T-helper 2 cell treated with Interferon-gamma antibody and Interleukin-4, amounts not matched to agents 5 μg/mL and 100 μg/mL, for 36 hours (primary cell): ENCODE data around the gene PPP6R2.

ENCODE experiments used
- DNase-seq: peaks from one replicate; pipeline ENCODE4 v3.0.0; 2021; ENCODE audit warnings: low spot score
- H3K27ac Mint-ChIP-seq: one replicate; pipeline ENCODE4 v1.8.0; 2021; ENCODE audit warnings: mild to moderate bottlenecking, mixed read lengths
- H3K27me3 Mint-ChIP-seq: one replicate; pipeline ENCODE4 v1.8.0; 2021; ENCODE audit warnings: low read depth, mixed read lengths
- H3K36me3 Mint-ChIP-seq: one replicate; pipeline ENCODE4 v1.8.0; 2021; ENCODE audit warnings: low read depth, mixed read lengths
- H3K4me1 Mint-ChIP-seq: one replicate; pipeline ENCODE4 v1.8.0; 2021; ENCODE audit warnings: low read depth, mixed read lengths
- H3K4me3 Mint-ChIP-seq: one replicate; pipeline ENCODE4 v1.8.0; 2022; ENCODE audit warnings: mild to moderate bottlenecking, moderate library complexity, mixed read lengths
- H3K9me3 Mint-ChIP-seq: one replicate; pipeline ENCODE4 v1.8.0; 2021; ENCODE audit warnings: mixed read lengths

The PPP6R2 gene, protein sequence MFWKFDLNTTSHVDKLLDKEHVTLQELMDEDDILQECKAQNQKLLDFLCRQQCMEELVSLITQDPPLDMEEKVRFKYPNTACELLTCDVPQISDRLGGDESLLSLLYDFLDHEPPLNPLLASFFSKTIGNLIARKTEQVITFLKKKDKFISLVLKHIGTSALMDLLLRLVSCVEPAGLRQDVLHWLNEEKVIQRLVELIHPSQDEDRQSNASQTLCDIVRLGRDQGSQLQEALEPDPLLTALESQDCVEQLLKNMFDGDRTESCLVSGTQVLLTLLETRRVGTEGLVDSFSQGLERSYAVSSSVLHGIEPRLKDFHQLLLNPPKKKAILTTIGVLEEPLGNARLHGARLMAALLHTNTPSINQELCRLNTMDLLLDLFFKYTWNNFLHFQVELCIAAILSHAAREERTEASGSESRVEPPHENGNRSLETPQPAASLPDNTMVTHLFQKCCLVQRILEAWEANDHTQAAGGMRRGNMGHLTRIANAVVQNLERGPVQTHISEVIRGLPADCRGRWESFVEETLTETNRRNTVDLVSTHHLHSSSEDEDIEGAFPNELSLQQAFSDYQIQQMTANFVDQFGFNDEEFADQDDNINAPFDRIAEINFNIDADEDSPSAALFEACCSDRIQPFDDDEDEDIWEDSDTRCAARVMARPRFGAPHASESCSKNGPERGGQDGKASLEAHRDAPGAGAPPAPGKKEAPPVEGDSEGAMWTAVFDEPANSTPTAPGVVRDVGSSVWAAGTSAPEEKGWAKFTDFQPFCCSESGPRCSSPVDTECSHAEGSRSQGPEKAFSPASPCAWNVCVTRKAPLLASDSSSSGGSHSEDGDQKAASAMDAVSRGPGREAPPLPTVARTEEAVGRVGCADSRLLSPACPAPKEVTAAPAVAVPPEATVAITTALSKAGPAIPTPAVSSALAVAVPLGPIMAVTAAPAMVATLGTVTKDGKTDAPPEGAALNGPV

DNA sequence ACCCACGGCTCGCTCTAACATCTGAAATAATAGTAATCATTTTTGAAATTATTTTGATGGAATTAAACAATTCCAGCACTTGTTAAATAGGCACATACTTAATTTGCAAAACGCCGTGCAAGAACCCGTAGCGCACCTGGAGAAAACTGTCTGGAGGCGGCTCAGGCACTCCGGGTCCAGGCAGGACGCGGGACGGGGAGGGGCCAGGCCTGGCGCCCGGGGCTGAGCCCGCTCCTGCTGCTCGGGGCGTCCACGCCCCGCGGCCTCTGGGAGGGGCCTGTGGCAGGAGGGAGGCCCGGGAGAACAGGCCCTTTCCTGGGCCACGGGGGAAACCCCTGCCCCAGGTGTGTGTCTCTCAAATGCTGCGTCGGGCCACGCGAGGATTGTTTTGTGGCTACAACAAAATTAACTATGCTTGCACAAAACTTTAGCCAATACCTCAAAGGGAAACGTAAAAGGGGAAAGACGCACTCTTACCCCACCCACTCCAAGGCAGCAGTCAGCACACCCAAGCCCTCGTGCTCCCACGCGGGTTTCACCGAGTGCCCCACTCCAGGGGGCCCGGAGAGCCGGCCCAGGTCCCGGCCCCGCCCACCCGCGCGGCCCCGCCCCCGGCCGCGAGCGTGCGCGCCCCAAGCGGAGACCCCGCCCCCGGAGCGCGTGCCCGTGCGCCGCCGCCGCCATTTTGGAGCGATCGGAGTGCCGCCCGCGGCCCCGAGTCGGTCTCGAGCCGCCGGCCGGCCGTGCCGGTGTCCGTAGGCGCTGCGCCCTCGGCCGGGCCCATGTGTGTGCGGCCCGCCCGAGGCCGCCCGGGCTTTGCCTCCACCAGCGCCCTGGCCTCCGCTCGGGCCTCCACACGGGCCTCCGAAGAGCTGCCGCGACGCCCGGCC, at the start of gene PPP6R2:
TSS of gene PPP6R2 (plus strand) at position 677 of the 890 bp plus-strand sequence. CDS start 50,582 bp downstream, outside the sequence.
- Mint-ChIP-seq H3K9me3 (no peaks in the 10 kb centered on the region), H3K4me3 (peak within 1 kb of the TSS; percentile 83), H3K27ac (peak within 1 kb of the TSS; percentile 87), H3K4me1 (peaks cover 7% of the 10 kb centered on the region), H3K27me3 (no peaks in the 10 kb centered on the region), H3K36me3 (no peaks in the 10 kb centered on the region)
- DNase-seq: peak; percentile 88

DNA sequence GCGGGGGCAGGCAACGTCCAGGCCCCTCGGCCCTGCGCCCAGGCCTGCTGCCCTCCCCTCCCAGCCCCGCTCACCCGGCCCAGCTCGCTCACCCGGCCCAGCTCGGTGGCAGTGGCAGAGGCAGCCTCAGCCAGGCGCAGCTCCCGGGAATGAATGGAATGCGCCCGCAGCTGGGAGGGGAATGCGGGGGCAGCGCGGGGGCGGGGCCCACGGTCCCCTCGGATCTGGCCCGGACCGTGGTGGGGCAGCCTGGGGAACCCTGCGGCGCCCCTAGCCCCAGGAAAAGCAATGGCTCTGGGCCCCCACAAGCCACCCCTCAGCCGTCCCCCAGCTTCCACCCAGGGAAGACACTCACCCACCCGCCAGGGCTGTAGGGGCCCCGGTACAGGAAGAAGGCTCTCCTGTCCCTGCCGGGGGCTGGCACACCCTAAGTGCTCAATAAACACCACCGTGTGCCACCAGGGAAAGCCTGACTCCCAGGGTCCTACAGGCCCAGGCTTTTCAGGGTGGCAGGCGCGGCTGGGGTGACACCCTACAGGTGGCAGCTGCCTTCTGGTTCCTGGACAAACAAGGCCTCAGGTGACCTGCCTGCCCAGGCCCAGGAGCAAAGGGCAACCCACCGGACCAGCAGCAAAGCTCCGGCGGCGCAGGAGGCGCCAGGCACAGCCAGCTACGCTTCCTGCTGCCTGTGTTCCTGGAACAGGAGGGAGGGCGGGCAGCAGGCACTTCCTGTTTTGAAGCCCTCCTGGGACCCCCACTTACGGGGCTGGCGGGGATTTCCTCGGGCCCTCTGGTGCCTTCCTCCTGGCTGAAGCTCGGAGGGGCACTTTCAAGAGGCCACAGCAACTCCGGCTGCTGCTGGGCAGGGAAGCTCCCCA, 49.4 kb upstream of the PPP6R2 start:
- H3K27ac Mint-ChIP-seq: no peak overlapping the region
- no peaks in the 10 kb centered on the region for H3K36me3 Mint-ChIP-seq
- no peak for DNase-seq
- H3K9me3 Mint-ChIP-seq: no peaks in the 10 kb centered on the region
- peaks cover 3% of the 10 kb centered on the region for H3K4me1 Mint-ChIP-seq
- H3K4me3 Mint-ChIP-seq: no peak overlapping the region
- H3K27me3 Mint-ChIP-seq: peaks cover 18% of the 10 kb centered on the region

DNA sequence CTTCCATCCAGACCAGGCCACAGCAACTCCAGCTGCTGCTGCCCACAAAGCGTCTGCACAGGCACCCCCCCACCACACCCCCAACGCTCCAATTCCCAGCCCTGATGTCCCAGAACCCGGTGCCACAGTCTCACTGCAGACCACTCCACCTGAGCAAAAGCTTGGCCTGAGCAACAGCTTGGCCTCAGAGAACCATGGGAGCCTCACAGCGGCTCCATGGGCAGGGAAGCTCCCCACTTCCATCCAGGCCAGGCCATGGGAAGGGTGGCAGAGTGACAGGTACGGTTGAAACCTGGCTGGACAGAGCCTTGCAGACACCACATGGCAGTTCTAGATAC, 48.8 kb upstream of the PPP6R2 start:
- no peak overlapping the region for H3K27ac Mint-ChIP-seq
- H3K9me3 Mint-ChIP-seq: no peaks in the 10 kb centered on the region
- no peak overlapping the region for H3K4me3 Mint-ChIP-seq
- DNase-seq: no peak
- peaks cover 3% of the 10 kb centered on the region for H3K4me1 Mint-ChIP-seq
- no peaks in the 10 kb centered on the region for H3K36me3 Mint-ChIP-seq
- peaks cover 22% of the 10 kb centered on the region for H3K27me3 Mint-ChIP-seq

- Mint-ChIP-seq H3K4me1 (peaks cover 3% of the 10 kb centered on the region), H3K27ac (no peak overlapping the region)
These were observed 46.3 kb upstream of the PPP6R2 start for GRCh38 chr22:50296658-50297490.

GRCh38 chr22:50297510-50298265, 45.4 kb upstream of the PPP6R2 start:
- Mint-ChIP-seq H3K4me3 (no peak overlapping the region), H3K27me3 (peaks cover 19% of the 10 kb centered on the region), H3K36me3 (no peaks in the 10 kb centered on the region), H3K27ac (no peak overlapping the region), H3K9me3 (no peaks in the 10 kb centered on the region), H3K4me1 (peaks cover under 1% of the 10 kb centered on the region)
- no peak for DNase-seq

More at GRCh38 chr22:50296658-50297490, 46.3 kb upstream of the PPP6R2 start:
- DNase-seq: no peak
- no peaks in the 10 kb centered on the region for H3K36me3 Mint-ChIP-seq
- no peak overlapping the region for H3K4me3 Mint-ChIP-seq
- H3K27me3 Mint-ChIP-seq: peaks cover 25% of the 10 kb centered on the region
- no peaks in the 10 kb centered on the region for H3K9me3 Mint-ChIP-seq

- H3K4me1 Mint-ChIP-seq: no peaks in the 10 kb centered on the region
- no peaks in the 10 kb centered on the region for H3K9me3 Mint-ChIP-seq
- DNase-seq: no peak
- no peak overlapping the region for H3K27ac Mint-ChIP-seq
- no peak overlapping the region for H3K4me3 Mint-ChIP-seq
- no peaks in the 10 kb centered on the region for H3K36me3 Mint-ChIP-seq
- H3K27me3 Mint-ChIP-seq: peaks cover 20% of the 10 kb centered on the region
These were observed 44.9 kb upstream of the PPP6R2 start for GRCh38 chr22:50298266-50298637.

GRCh38 chr22:50298937-50299784, 44.0 kb upstream of the PPP6R2 start:
- H3K36me3 Mint-ChIP-seq: no peaks in the 10 kb centered on the region
- H3K9me3 Mint-ChIP-seq: no peaks in the 10 kb centered on the region
- H3K27me3 Mint-ChIP-seq: peaks cover 19% of the 10 kb centered on the region
- H3K27ac Mint-ChIP-seq: no peak overlapping the region
- H3K4me1 Mint-ChIP-seq: peaks cover 1% of the 10 kb centered on the region
- H3K4me3 Mint-ChIP-seq: no peak overlapping the region
- no peak for DNase-seq

- peaks cover 3% of the 10 kb centered on the region for H3K4me1 Mint-ChIP-seq
- H3K9me3 Mint-ChIP-seq: no peaks in the 10 kb centered on the region
- no peak overlapping the region for H3K27ac Mint-ChIP-seq
- H3K36me3 Mint-ChIP-seq: no peaks in the 10 kb centered on the region
- no peak overlapping the region for H3K4me3 Mint-ChIP-seq
- H3K27me3 Mint-ChIP-seq: peaks cover 17% of the 10 kb centered on the region
- DNase-seq: no peak
These were observed 43.1 kb upstream of the PPP6R2 start for GRCh38 chr22:50299785-50300619.

DNA sequence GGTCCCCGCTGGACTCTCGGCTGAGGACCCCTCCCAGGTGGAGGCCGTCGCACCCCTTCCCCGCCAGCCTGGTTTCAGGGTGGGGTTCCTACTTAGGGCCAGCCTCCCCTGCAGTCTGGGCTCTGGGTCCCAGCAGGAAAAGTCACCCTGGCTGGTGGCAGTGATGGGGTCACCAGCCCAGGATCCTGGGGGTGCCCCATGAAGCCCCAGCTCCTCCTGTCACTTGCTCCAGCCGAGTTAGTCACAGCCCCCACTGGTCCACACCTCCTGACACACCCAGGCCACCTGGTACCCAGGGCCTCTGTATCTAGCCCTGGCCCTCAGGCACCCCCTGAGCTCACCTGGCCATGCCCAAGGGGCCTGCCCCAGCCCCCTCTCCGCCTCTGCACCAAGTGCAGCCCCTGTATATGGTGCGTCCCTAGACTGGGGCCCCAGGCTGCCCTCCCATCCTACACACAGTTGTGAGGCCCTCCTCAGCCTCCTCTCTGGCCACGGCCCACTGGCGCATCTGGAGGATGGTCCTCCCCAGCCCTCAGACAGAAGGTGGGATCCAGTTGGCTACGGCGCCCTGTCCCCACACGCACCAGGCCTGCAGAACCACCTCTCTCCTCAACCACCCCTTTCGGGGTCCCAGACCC, 42.4 kb upstream of the PPP6R2 start:
- Mint-ChIP-seq H3K4me3 (no peak overlapping the region), H3K4me1 (peaks cover 3% of the 10 kb centered on the region), H3K27ac (no peak overlapping the region), H3K36me3 (no peaks in the 10 kb centered on the region), H3K27me3 (peaks cover 17% of the 10 kb centered on the region), H3K9me3 (no peaks in the 10 kb centered on the region)
- no peak for DNase-seq

GRCh38 chr22:50301581-50301991, 41.5 kb upstream of the PPP6R2 start:
- Mint-ChIP-seq H3K27me3 (peaks cover 23% of the 10 kb centered on the region), H3K36me3 (no peaks in the 10 kb centered on the region), H3K4me3 (no peak overlapping the region), H3K4me1 (peaks cover 7% of the 10 kb centered on the region), H3K27ac (no peak overlapping the region), H3K9me3 (no peaks in the 10 kb centered on the region)
- DNase-seq: no peak
